Measurements from ENCODE around the gene LMO2. TPM values are rescaled to one million over a fixed set of nuclear protein-coding genes. Genes with fewer than 3 reads are reported as not detected.
A peak's percentile ranks its signal among the peaks of the same experiment; 100 is the strongest.

Gene LMO2
- polyA plus RNA-seq, 3 donors: 48.8 to 140 (median 75.8) TPM

DNA sequence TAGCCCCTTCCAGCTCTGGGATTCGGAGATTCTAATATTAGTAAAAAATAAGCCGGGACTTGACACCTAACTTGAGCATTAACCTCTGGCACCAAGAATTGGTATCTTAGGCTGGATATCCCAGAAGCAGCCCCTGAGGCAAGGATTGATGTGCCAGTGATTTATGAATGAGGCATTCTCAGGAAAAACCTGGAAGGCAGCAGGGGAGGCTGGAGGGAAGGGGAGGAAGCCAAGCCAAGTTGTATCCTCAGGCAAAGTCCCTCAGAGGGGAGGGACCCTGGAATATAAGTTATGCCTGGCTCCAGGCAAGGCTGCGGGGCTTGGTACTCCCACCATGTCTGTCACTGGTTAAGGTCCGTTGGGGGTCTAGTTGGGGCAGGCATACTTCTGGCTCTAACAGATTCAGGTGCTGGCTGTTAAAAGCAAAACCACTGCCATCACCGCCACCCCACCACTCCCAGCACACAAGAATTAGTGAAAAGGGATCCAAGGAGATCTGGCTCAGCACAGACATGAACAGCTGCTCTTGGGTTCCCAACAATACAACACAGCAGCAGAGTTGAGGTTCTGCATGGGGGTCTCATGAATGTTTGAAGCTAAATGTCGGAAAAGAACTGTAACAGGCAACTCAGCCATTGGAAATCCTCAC is 29.8 kb downstream of the LMO2 start:
- no peaks in the 10 kb centered on the region for H3K27me3 ChIP-seq (ENCODE audit: control insufficient read depth in 2 of 2, insufficient read depth in 2 of 2, low read length in 2 of 2)
- Mint-ChIP-seq H3K4me3 (no peak overlapping the region), H3K27ac (peak overlapping the region in 4 of 7 donors; percentile 4 to 74 (median 54)), H3K4me1 (peaks cover 72% of the 10 kb centered on the region), H3K27me3 (ENCODE audit: low read depth in 3 of 3) (peaks cover 0 to 3% (median 0%) of the 10 kb centered on the region in 3 donors), H3K9me3 (no peaks in the 10 kb centered on the region), H3K36me3 (peaks cover 81 to 93% of the 10 kb centered on the region in 2 donors)
- H2AFZ ChIP-seq (ENCODE audit: insufficient read depth, low read depth, low read length, poor library complexity, severe bottlenecking): no peak overlapping the region
- H3K27ac ChIP-seq (ENCODE audit: low read depth in 1 of 2, low read length in 2 of 2): peak overlapping the region in 1 of 2 donors; percentile 56
- TF ChIP-seq, protein P1, sequence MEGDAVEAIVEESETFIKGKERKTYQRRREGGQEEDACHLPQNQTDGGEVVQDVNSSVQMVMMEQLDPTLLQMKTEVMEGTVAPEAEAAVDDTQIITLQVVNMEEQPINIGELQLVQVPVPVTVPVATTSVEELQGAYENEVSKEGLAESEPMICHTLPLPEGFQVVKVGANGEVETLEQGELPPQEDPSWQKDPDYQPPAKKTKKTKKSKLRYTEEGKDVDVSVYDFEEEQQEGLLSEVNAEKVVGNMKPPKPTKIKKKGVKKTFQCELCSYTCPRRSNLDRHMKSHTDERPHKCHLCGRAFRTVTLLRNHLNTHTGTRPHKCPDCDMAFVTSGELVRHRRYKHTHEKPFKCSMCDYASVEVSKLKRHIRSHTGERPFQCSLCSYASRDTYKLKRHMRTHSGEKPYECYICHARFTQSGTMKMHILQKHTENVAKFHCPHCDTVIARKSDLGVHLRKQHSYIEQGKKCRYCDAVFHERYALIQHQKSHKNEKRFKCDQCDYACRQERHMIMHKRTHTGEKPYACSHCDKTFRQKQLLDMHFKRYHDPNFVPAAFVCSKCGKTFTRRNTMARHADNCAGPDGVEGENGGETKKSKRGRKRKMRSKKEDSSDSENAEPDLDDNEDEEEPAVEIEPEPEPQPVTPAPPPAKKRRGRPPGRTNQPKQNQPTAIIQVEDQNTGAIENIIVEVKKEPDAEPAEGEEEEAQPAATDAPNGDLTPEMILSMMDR (IDR thresholded peaks at IDR 0.05): no peak
- no peaks in the 10 kb centered on the region for H3K9me3 ChIP-seq (replicated peaks in 1 of 2; ENCODE audit: control insufficient read depth in 1 of 2, insufficient read depth in 1 of 2, low read length in 2 of 2)
- H3K36me3 ChIP-seq (replicated peaks in 1 of 2; ENCODE audit: control insufficient read depth in 1 of 2, insufficient read depth in 2 of 2, low read length in 2 of 2): peaks cover 84 to 96% of the 10 kb centered on the region in 2 donors
- peak overlapping the region; percentile 15 for H3K9ac ChIP-seq (ENCODE audit: insufficient read depth, low read length, poor library complexity, severe bottlenecking)
- 97% methylated on average over 5 of the region's 6 CpGs for WGBS (ENCODE audit: insufficient coverage)
- H3K79me2 ChIP-seq (ENCODE audit: insufficient read depth, low read length): peaks cover 93% of the 10 kb centered on the region
- H3K4me1 ChIP-seq (ENCODE audit: control insufficient read depth in 1 of 2, insufficient read depth in 2 of 2, low read length in 2 of 2): peaks cover 32 to 51% of the 10 kb centered on the region in 2 donors
- H3K4me3 ChIP-seq (replicated peaks in 1 of 3; ENCODE audit: low read depth in 2 of 3, low read length in 3 of 3): no peak overlapping the region
- DNase-seq: no peak
- H3K4me2 ChIP-seq (replicated peaks; ENCODE audit: extremely low read depth, low read length, poor library complexity, severe bottlenecking): no peak overlapping the region
- H4K20me1 ChIP-seq (ENCODE audit: insufficient read depth, low read length): peaks cover 100% of the 10 kb centered on the region
- intact Hi-C loops (cut with micrococcal nuclease): loop anchor here in 1 of 2 donors (10.0 kb wide), 1 partner anchor 493 kb away; the partner anchor contains the start of gene ABTB2

DNA sequence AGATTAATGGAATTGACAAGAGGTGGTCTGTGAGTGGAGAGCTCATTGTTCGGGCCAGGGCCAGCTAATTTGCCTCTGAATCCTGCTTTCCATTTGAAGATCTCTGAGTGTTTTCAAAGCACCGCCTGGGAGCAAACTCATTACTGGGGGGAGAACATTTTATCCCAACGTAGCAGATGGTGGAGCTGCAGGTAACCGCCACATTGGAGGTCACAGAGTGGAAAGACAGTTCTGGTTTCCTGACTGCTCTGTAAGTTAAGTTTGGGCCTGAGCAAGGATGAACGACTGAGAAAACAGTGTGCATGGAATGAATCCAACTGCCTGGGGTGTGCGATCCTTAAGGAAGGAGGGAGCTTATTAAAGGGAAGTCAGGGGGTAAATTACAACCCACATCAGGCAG is 30.5 kb downstream of the LMO2 start:
- no peak overlapping the region for H3K9ac ChIP-seq (ENCODE audit: insufficient read depth, low read length, poor library complexity, severe bottlenecking)
- H3K4me1 ChIP-seq (ENCODE audit: control insufficient read depth in 1 of 2, insufficient read depth in 2 of 2, low read length in 2 of 2): peaks cover 25 to 44% of the 10 kb centered on the region in 2 donors
- intact Hi-C loops (cut with micrococcal nuclease): loop anchor here in 1 of 2 donors (10.0 kb wide), 1 partner anchor 493 kb away; the partner anchor contains the start of gene ABTB2
- H4K20me1 ChIP-seq (ENCODE audit: insufficient read depth, low read length): peaks cover 100% of the 10 kb centered on the region
- TF ChIP-seq, protein P1 (IDR thresholded peaks at IDR 0.05): no peak
- H2AFZ ChIP-seq (ENCODE audit: insufficient read depth, low read depth, low read length, poor library complexity, severe bottlenecking): no peak overlapping the region
- peak overlapping the region in 1 of 2 donors; percentile 56 for H3K27ac ChIP-seq (ENCODE audit: low read depth in 1 of 2, low read length in 2 of 2)
- Mint-ChIP-seq H3K9me3 (no peaks in the 10 kb centered on the region), H3K27ac (peak overlapping the region in 4 of 7 donors; percentile 4 to 61 (median 30)), H3K4me3 (no peak overlapping the region), H3K27me3 (ENCODE audit: low read depth in 3 of 3) (peaks cover 0 to 3% (median 0%) of the 10 kb centered on the region in 3 donors), H3K36me3 (peaks cover 84 to 95% of the 10 kb centered on the region in 2 donors), H3K4me1 (peaks cover 67% of the 10 kb centered on the region)
- H3K79me2 ChIP-seq (ENCODE audit: insufficient read depth, low read length): peaks cover 92% of the 10 kb centered on the region
- no peak overlapping the region for H3K4me3 ChIP-seq (replicated peaks in 1 of 3; ENCODE audit: low read depth in 2 of 3, low read length in 3 of 3)
- no peaks in the 10 kb centered on the region for H3K9me3 ChIP-seq (replicated peaks in 1 of 2; ENCODE audit: control insufficient read depth in 1 of 2, insufficient read depth in 1 of 2, low read length in 2 of 2)
- no peaks in the 10 kb centered on the region for H3K27me3 ChIP-seq (ENCODE audit: control insufficient read depth in 2 of 2, insufficient read depth in 2 of 2, low read length in 2 of 2)
- 83% methylated on average over 6 of the region's 6 CpGs for WGBS (ENCODE audit: insufficient coverage)
- H3K36me3 ChIP-seq (replicated peaks in 1 of 2; ENCODE audit: control insufficient read depth in 1 of 2, insufficient read depth in 2 of 2, low read length in 2 of 2): peaks cover 89 to 100% of the 10 kb centered on the region in 2 donors
- no peak overlapping the region for H3K4me2 ChIP-seq (replicated peaks; ENCODE audit: extremely low read depth, low read length, poor library complexity, severe bottlenecking)
- DNase-seq: no peak

Data from CD14-positive monocyte (primary cell).